Astrocyte of the cerebellum (primary cell): Measurements from ENCODE around the gene C12orf57.

Experiments used
- DNase-seq: peaks from one replicate; pipeline ENCODE4 v3.0.0-alpha.2; 2011; ENCODE audit warnings: low read depth
- H3K4me3 ChIP-seq: 2 replicates; pipeline ENCODE4 v1.5.1; 2011; ENCODE audit warnings: mild to moderate bottlenecking, low read depth, low read length, moderate library complexity
- CTCF ChIP-seq: IDR thresholded peaks from 2 replicates; pipeline ENCODE4 v1.5.1; 2012; ENCODE audit warnings: low read length, low read depth, moderate library complexity, mild to moderate bottlenecking; ENCODE audit errors: missing control alignments
- in situ Hi-C: cut with HindIII; loops from 2 replicates; pipeline ENCODE4 v1.10.0; 2017; ENCODE audit warnings: low sequenced_read_pairs

Gene C12orf57

GRCh38 chr12:6914246-6914946 is 29.4 kb upstream of the C12orf57 start, which contains the start of gene ENO2:
Gene ENO2, plus strand, starts transcription at chr12:6914580. Its CDS starts 1,253 bp downstream, at chr12:6915833.
- in situ Hi-C loops, result no loop called here
- no peak for TF ChIP-seq CTCF
- DNase-seq, result no peak
- peak within 1 kb of the TSS; percentile 53 for H3K4me3 ChIP-seq

- in situ Hi-C loops, result no loop called here
- DNase-seq, result no peak
- peak overlapping the region; percentile 53 for H3K4me3 ChIP-seq
- TF ChIP-seq CTCF, result no peak
These were observed 28.7 kb upstream of the C12orf57 start for GRCh38 chr12:6914947-6915788.

GRCh38 chr12:6915789-6916285 is 28.0 kb upstream of the C12orf57 start:
- no peak for TF ChIP-seq CTCF
- H3K4me3 ChIP-seq, result no peak overlapping the region
- in situ Hi-C loops, result no loop called here
- DNase-seq, result no peak

- no peak for TF ChIP-seq CTCF
- no peak for DNase-seq
These were observed 27.2 kb upstream of the C12orf57 start for GRCh38 chr12:6916426-6917200.

GRCh38 chr12:6917491-6918231 is 26.2 kb upstream of the C12orf57 start:
- in situ Hi-C loops, result no loop called here
- no peak for DNase-seq
- no peak overlapping the region for H3K4me3 ChIP-seq
- no peak for TF ChIP-seq CTCF

More at GRCh38 chr12:6916426-6917200, 27.2 kb upstream of the C12orf57 start:
- H3K4me3 ChIP-seq, result no peak overlapping the region
- in situ Hi-C loops, result no loop called here
